Measurements from ENCODE around the gene D2HGDH.
A peak's percentile ranks its signal among the peaks of the same experiment; 100 is the strongest.

D2HGDH gene

DNA sequence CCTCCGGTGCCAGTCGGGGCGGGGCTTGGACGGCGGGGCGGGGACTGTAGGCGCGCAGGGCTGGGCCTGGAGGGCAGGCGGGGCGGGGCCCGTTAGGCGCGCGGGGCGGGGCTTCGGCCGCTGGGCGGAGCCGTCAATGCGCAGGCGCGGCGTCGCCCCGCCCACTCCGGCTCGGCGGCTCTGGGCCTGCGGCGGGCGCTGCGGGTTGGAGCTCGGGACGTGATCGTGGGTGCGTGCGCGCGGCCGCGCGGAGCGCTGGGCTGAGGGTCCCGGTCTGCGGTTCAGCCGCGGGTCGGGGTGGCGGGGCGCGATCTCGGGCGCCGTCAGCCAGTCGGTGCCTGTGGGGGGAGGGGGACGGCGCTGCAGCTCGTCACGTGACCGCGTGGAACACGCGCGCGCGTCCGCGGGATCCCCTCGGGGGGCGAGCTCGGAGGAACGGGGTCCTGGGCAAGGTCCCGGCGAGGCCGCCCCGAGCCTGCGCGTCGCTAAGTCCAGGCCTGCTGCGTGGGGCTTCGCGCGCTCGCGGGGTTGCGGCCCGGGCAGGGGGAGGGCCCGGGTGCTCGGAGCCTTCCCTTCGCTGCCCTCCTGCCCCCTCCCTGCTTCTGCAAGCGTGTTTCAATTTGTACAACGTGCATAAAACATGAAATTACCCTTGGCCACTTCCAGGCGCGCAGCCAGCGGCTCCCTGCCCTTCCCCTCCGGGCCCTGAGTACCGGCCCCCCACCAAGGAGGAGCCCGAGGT lies at the start of gene D2HGDH:
Gene D2HGDH (plus strand): TSS at position 164 of the 742 bp plus-strand sequence. CDS start 595 bp downstream, outside the sequence.
- DNase-seq: peak; percentile 29 to 55

GRCh38 chr2:241686324-241686649 lies 48.1 kb upstream of the D2HGDH start:
- no peak for DNase-seq

GRCh38 chr2:241686650-241687425 lies 47.6 kb upstream of the D2HGDH start, which contains the start of gene DTYMK:
Gene DTYMK (minus strand): TSS chr2:241686815. CDS start chr2:241686783, 32 bp downstream.
- peak; percentile 75 to 83 for DNase-seq

DNA sequence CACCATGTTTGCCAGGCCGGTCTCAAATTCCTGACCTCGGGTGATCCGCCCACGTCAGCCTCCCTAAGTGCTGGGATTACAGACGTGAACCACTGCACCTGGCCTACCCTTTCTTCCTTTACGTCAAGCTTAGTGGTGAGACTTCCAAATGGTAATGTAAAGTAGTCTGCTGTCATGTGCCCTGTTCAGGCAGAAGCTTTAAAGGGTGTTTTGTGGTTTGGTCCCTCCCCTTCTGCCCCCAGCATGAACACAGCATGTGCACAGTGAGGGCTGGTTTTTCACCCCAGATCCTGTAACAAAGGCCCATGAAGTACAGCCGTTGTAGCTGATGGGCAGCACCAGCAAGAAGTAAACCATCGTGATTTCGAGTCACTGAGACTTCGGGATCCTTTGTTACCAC lies 45.1 kb upstream of the D2HGDH start:
- DNase-seq: no peak

- no peak for DNase-seq
These were observed 44.2 kb upstream of the D2HGDH start for GRCh38 chr2:241690202-241690717.

DNA sequence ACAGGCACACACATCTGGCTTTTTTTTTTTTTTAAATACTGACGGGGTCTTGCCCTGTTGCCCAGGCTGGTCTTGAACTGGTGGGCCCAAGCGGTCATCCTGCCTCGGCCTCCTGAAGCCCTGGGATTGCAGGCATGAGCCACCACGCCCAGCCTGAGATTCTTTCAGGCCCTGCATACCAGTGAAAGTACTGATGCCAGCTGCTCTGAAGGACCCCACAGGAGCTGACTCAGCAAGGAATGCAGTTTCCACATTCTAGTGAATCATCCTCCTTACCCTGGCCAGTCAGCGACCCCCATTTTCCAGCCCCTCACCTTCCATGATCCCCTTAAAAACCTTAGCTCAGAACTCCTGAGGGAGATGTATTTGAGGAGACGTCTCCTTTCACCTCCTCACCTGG lies 42.0 kb upstream of the D2HGDH start:
- DNase-seq: no peak

- DNase-seq: no peak
These were observed 38.8 kb upstream of the D2HGDH start for GRCh38 chr2:241695651-241696050.

GRCh38 chr2:241701149-241701398 lies 33.4 kb upstream of the D2HGDH start:
- DNase-seq: no peak

- DNase-seq: peak; percentile 57 to 72
These were observed 32.9 kb upstream of the D2HGDH start, which contains the start of gene ING5 for GRCh38 chr2:241701399-241702154. Gene ING5 (plus strand): TSS chr2:241702039. CDS start chr2:241702066, 27 bp downstream.

DNA sequence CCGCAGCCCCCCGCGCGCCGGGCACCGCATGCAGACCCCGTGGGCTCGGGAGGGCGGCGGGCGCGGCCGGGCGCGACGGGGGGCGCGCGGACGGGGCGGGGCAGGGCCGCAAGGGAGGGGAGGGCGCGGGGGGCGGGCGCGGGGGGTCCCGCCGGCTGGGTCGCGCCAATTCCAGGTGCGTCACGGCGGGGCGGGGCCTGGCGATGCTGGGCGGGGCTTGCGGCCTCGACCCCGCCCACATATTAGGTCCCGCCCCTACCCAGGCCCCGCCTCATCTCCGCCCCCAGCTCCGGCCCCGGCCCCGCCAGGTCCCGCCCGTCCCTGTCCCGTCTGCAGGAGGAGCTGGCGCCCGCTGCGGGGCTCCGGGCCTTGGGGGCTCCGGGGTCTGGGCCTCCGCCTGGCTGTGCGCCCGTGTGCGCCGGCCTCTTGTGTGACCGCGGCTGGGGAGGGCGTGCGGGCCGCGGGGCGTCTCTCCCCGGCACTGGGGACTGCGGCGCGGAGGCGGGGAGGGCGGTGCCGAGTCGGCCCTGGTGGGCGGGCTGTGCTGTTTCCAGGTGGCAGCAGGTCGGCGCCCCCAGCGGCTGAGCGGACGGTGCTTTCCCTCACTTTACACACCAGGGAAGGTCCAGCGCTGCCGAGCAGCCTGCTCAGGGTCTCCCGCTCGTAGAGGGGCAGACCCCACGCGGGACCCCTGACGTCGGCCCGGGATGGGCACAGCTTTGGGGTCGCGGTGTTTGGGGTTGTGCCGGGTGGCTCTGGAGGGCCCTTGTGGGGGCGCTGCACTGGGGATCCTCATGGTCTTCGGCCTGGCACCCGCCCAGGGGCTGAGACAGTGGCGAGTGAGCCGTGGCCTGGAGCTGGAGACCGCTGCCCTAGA lies 32.0 kb upstream of the D2HGDH start:
- peak in 1 of 2 experiments; percentile 9 for DNase-seq

- DNase-seq: no peak
These were observed 31.3 kb upstream of the D2HGDH start for GRCh38 chr2:241703032-241703604.

DNA sequence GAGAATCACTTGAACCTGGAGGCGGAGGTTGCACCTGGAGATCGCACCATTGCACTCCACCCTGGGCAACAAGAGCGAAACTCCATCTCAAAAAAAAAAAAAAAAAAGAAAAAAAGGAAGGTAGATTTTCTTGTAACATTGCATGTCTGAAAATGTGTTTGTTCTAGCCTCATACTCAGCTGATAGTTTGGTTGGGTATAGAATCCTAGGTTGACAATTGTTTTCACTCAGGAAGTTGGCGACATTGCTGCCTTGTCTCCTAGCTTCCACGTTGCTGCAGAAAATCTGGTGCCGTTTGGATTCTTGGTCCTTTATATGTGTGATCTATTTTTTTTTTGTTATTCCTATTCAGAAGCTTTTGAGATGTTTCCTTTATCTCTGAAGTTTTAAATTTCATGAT lies 27.9 kb upstream of the D2HGDH start:
- no peak for DNase-seq

DNA sequence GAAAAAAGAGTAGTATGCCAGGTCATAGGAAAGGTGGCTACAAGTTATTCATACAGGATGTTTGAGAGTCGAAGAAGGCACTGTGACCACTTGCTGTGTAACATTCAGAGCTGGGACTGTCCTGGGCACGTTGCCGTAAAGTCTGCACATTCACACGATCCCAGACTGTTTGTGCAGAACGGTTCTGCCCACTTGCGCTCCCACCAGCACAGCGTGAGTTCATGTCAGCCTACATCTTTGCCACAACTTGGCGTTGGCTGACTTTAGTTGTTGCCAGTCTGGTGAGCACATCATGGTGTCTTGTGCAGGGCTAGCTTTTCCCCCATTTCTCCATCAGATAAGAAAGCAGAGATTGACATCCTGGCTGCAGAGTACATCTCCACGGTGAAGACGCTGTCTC lies 25.6 kb upstream of the D2HGDH start:
- no peak for DNase-seq

DNA sequence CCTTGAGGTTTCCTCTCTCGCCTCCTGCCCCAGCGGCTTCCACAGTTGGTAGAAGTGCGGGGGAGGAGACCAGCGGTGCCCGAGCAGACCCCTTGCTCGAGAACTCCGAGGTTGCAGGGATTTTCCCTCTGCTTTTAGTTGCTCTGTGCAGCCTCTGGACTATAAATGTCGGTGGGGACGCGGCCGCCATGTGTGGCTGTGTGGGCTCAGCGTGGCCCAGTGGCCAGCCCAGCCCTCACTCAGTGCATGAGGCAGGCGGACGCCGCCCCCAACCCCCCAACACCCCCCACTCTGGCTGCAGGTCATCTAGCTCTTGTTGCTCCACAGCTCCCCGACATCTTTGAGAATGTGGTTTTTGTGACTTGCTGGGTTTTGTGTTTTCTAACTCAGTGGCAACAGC lies 15.3 kb upstream of the D2HGDH start:
- DNase-seq: no peak

DNA sequence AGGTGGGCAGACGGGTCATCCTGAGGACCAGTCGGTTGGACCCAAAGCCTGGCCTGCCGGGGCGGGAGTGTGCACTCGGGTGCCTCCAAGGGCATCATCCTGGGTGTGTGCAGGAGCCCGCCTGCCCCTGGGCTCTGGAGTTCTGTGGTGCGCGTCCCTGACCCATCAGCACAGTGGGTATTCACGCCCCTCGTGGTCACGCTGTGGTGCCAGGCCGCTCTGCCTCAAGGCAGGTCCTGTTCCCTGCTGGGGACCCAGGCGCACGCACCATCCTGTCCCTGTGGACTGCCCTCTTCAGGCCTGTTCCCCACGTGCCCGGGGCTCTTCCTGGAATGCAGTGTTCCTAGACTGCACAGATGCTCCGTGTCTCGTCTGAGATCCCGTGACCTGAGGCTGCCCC lies 14.3 kb upstream of the D2HGDH start:
- DNase-seq: no peak

GRCh38 chr2:241720560-241720959 lies 13.9 kb upstream of the D2HGDH start:
- DNase-seq: no peak

GRCh38 chr2:241721852-241722251 lies 12.6 kb upstream of the D2HGDH start:
- no peak for DNase-seq

GRCh38 chr2:241722896-241723454 lies 11.5 kb upstream of the D2HGDH start:
- no peak for DNase-seq

DNA sequence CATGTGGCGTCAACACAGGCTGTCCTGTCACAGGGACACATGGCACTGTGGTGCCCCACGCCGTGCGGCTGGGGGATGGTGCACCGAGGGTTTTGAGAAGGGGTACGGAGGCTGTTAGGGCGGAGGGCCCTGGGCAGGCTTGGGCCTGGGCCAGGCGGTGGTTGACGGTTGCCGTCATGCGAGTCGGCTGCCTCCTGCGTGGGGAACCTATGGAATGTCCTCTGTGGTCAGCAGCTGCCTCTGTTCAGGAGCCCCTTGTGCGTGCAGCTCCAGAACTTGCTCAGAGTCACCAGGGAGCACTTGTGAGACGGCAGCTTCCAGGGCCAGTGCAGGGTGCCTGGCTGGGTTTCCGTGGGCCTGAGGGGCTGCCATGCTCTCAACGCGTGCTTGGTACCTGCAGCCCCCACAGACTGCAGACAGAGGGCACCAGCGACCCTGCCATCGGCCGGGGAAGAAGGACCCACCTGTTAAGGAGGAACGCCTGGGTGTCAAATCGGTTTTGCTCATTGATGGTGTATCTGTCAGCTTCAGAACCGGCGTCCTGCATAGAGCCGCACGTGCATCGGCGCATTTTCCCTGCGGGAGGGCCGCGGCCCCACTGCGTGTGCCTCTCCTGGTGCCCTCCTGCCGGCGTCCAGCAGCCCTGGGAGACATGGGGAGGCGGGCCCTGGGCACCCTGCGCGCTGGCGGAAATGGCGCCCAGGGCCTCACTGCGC lies 10.0 kb upstream of the D2HGDH start:
- DNase-seq: no peak

DNA sequence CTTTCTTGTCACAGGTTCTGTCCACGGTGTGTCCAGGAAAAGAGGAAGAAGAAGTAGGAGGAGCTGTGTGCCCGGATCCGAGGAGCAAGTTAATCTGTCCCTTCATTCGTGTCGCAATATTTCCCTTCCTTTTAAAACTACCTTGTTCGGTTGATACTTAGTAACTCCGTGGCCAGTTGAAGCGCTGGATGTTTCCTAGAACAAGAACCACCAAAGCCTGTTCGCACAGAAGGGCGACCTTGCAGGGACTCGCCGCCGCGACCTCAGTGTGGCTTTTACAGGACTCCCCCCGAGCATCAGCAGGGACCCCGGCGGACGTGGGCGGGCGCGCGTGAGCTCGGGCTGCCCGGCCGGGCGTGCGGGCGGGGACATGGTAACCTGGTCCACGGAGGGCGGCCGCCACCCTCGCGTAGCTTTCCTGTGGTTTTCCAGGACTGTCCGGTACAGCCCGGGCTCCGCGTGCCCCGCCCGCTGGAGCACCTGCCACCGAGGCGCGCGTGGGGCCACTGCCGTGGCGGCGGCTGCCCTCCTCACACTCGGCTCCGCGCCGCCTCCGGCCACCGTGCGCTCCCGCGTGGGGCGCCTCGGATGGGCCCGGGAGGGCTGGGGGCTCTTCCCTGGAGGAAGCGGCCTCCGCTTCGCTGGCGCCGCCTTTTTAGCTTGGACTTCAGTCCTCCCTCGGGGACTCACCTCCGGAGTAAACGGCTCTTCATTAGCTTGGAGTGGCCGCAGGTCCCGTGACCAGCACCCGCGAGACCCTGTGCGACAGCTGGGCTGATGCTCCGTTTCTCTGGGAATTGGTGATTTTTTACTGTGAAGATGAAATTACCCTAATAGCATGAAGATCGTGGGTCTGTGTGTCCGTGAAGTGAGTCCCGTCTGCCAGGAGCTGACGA lies 9.2 kb upstream of the D2HGDH start:
- no peak for DNase-seq
